GM23338 (cell line): ENCODE results near the gene BTK. TPM values are rescaled to one million over a fixed set of nuclear protein-coding genes. Genes with fewer than 3 reads are reported as not detected.

ENCODE experiments used
- ATAC-seq: fragments of 200-7000 bp; cut with Tn5 transposase; 3 replicates; pipeline ENCODE4 v1.9.1; 2020
- DNase-seq: peaks from one replicate; pipeline ENCODE4 v3.0.0-alpha.2; 2015; ENCODE audit warnings: low spot score
- H2AFZ ChIP-seq: fragments of 200-600 bp; sonication (generic); 2 replicates; pipeline ENCODE4 v1.8.0; 2016; ENCODE audit warnings: antibody characterized with exemption, mild to moderate bottlenecking, moderate library complexity
- H3F3A ChIP-seq: fragments of 200-600 bp; sonication (generic); replicated peaks from 2 replicates; pipeline ENCODE4 v1.8.0; 2017; ENCODE audit warnings: antibody characterized with exemption, mixed run types, low read depth
- H3K27ac ChIP-seq: fragments of 200-600 bp; sonication (generic); 2 replicates; pipeline ENCODE4 v1.6.1; 2016; ENCODE audit warnings: low read depth
- H3K27me3 ChIP-seq: fragments of 200-600 bp; sonication (generic); 2 replicates; pipeline ENCODE4 v1.8.0; 2016; ENCODE audit warnings: mild to moderate bottlenecking, mixed run types, moderate library complexity; ENCODE audit not compliant: insufficient read depth
- H3K36me3 ChIP-seq: fragments of 200-600 bp; sonication (generic); 2 replicates; pipeline ENCODE4 v1.8.0; 2016; ENCODE audit warnings: mild to moderate bottlenecking; ENCODE audit not compliant: insufficient read depth
- H3K4me1 ChIP-seq: fragments of 200-600 bp; sonication (generic); 2 replicates; pipeline ENCODE4 v1.8.0; 2016; ENCODE audit warnings: mild to moderate bottlenecking, moderate library complexity; ENCODE audit not compliant: insufficient read depth
- H3K4me2 ChIP-seq: fragments of 200-600 bp; sonication (generic); 2 replicates; pipeline ENCODE4 v1.7.1; 2017; ENCODE audit warnings: mixed run types
- H3K4me3 ChIP-seq: fragments of 200-600 bp; sonication (generic); 2 replicates; pipeline ENCODE4 v1.6.1; 2016; ENCODE audit warnings: mixed run types
- H3K79me2 ChIP-seq: fragments of 200-600 bp; sonication (generic); replicated peaks from 2 replicates; pipeline ENCODE4 v1.8.0; 2017; ENCODE audit warnings: mild to moderate bottlenecking; ENCODE audit not compliant: insufficient read depth
- H3K9me2 ChIP-seq: fragments of 200-600 bp; sonication (generic); 2 replicates; pipeline ENCODE4 v1.8.0; 2017; ENCODE audit not compliant: insufficient read depth
- H4K20me1 ChIP-seq: fragments of 200-600 bp; sonication (generic); replicated peaks from 2 replicates; pipeline ENCODE4 v1.8.0; 2017; ENCODE audit warnings: mild to moderate bottlenecking; ENCODE audit not compliant: insufficient read depth
- H3K27ac Mint-ChIP-seq: 2 replicates; pipeline ENCODE4 v1.8.0; 2020; ENCODE audit warnings: inconsistent platforms, mild to moderate bottlenecking, moderate library complexity, mixed read lengths
- H3K27me3 Mint-ChIP-seq: 3 replicates; pipeline ENCODE4 v1.8.0; 2022; ENCODE audit warnings: low read depth, mild to moderate bottlenecking, moderate library complexity, mixed read lengths, inconsistent platforms; ENCODE audit not compliant: insufficient read depth, poor library complexity
- H3K36me3 Mint-ChIP-seq: 3 replicates; pipeline ENCODE4 v1.8.0; 2021; ENCODE audit warnings: low read depth, mild to moderate bottlenecking, inconsistent platforms, moderate library complexity, mixed read lengths
- H3K4me1 Mint-ChIP-seq: 3 replicates; pipeline ENCODE4 v1.8.0; 2020; ENCODE audit warnings: mild to moderate bottlenecking, inconsistent platforms, mixed read lengths
- H3K4me3 Mint-ChIP-seq: 3 replicates; pipeline ENCODE4 v1.8.0; 2021; ENCODE audit warnings: moderate library complexity, mild to moderate bottlenecking, inconsistent platforms, mixed read lengths
- H3K9me3 Mint-ChIP-seq: 3 replicates; pipeline ENCODE4 v1.8.0; 2020; ENCODE audit warnings: moderate library complexity, mild to moderate bottlenecking, inconsistent platforms, mixed read lengths
- CTCF ChIP-seq, 2 experiments: fragments of 200-600 bp in 1 of 2; sonication (generic) in 1 of 2; conservative IDR thresholded peaks; 2 replicates each; pipeline versions ENCODE4 v1.5.1 to v1.6.1; 2016 to 2017; ENCODE audit warnings: antibody characterized with exemption in 2 of 2, low read depth in 2 of 2, mild to moderate bottlenecking in 2 of 2, moderate library complexity in 1 of 2
- ETS1 ChIP-seq: IDR thresholded peaks from 2 replicates; pipeline ENCODE4 v1.6.1; 2016; ENCODE audit warnings: antibody characterized with exemption
- EZH2 ChIP-seq: fragments of 200-600 bp; sonication (generic); IDR thresholded peaks from one replicate; pipeline ENCODE4 v1.8.0; 2017; ENCODE audit warnings: antibody characterized with exemption, mild to moderate bottlenecking, low read depth; ENCODE audit not compliant: unreplicated experiment
- EZH2phosphoT487 ChIP-seq: fragments of 200-600 bp; sonication (generic); IDR thresholded peaks from one replicate; pipeline ENCODE4 v1.8.1; 2018; ENCODE audit warnings: antibody characterized with exemption; ENCODE audit not compliant: unreplicated experiment
- NANOG ChIP-seq: IDR thresholded peaks from 2 replicates; pipeline ENCODE4 v1.6.1; 2016; ENCODE audit warnings: antibody characterized with exemption, borderline replicate concordance
- REST ChIP-seq: IDR thresholded peaks from one replicate; pipeline ENCODE4 v1.6.1; 2018; ENCODE audit warnings: antibody characterized with exemption; ENCODE audit not compliant: unreplicated experiment
- STAT1 ChIP-seq: IDR thresholded peaks from one replicate; pipeline ENCODE4 v1.6.1; 2016; ENCODE audit warnings: antibody characterized with exemption; ENCODE audit not compliant: unreplicated experiment
- ZNF462 ChIP-seq: fragments of 250-450 bp; sonication (Bioruptor Pico); IDR thresholded peaks from 2 replicates; pipeline ENCODE4 v1.5.0; 2020; ENCODE audit warnings: mild to moderate bottlenecking, moderate library complexity
- long read RNA-seq: library from polyadenylated mRNA; unstranded; transcript quantifications from one replicate; pipeline ENCODE4 v2.0.0, GENCODE V29; 2020; ENCODE audit not compliant: unreplicated experiment
- polyA plus RNA-seq: library from polyadenylated mRNA; unstranded; fragments of >200 nt; fragmentation: Nextera tagmentation; extraction: Ambion mirVana; gene quantifications from 2 replicates; pipeline ENCODE4 v1.2.1, GENCODE V29; 2016
- total RNA-seq: library from RNA; depleted of rRNA; stranded (reverse); fragments of >200 nt; shearing (Covaris generic); gene quantifications from 2 replicates; pipeline ENCODE4 v1.2.3, GENCODE V29; 2014; rRNA removed

Gene BTK
- 0.16 and 0.31 TPM in 2 replicates for total RNA-seq
- 0.19 and 0.68 TPM in 2 replicates for polyA plus RNA-seq
- long read RNA-seq: 0 reads

- DNase-seq: no peak
- TF ChIP-seq EZH2phosphoT487 (no peak), NANOG (no peak), ETS1 (no peak), REST (no peak), EZH2 (no peak), STAT1 (no peak), CTCF (conservative IDR thresholded peaks at IDR 0.05; ENCODE audit: low read depth in 2 of 2) (no peak), ZNF462 (CRISPR knock-in tag) (no peak)
- Histone ChIP-seq H3F3A (no peaks in the 10 kb centered on the region), H3K36me3 (no peaks in the 10 kb centered on the region), H3K79me2 (peaks cover under 1% of the 10 kb centered on the region; the same call in 1 of the 2 replicates), H3K4me3 (no peak within 1 kb of the TSS), H4K20me1 (no peaks in the 10 kb centered on the region), H3K9me2 (no peaks in the 10 kb centered on the region), H3K4me1 (no peaks in the 10 kb centered on the region), H3K27ac (no peak within 1 kb of the TSS), H3K27me3 (no peaks in the 10 kb centered on the region), H3K4me2 (no peak within 1 kb of the TSS), H2AFZ (no peak within 1 kb of the TSS)
- Mint-ChIP-seq H3K4me1 (peaks cover 9% of the 10 kb centered on the region; the same call in 2 of the 3 replicates), H3K27me3 (peaks cover 2% of the 10 kb centered on the region), H3K36me3 (peaks cover 2% of the 10 kb centered on the region), H3K4me3 (no peak within 1 kb of the TSS), H3K9me3 (no peaks in the 10 kb centered on the region), H3K27ac (no peak within 1 kb of the TSS; the same call in 1 of the 2 replicates)
- ATAC-seq: no peak
Observed at GRCh38 chrX:101385795-101386541, at the start of gene BTK. TSS of gene BTK (minus strand) at chrX:101386191. CDS start at chrX:101375284, 10,907 bp downstream.
